GM18511 (cell line): ENCODE results near the gene CBX4.

Experiments used
- ATAC-seq: cut with Tn5 transposase; IDR thresholded peaks from one replicate; pipeline ENCODE4 v1.9.1; 2021; ENCODE audit warnings: mild to moderate bottlenecking, moderate library complexity; ENCODE audit not compliant: unreplicated experiment

Gene CBX4

DNA sequence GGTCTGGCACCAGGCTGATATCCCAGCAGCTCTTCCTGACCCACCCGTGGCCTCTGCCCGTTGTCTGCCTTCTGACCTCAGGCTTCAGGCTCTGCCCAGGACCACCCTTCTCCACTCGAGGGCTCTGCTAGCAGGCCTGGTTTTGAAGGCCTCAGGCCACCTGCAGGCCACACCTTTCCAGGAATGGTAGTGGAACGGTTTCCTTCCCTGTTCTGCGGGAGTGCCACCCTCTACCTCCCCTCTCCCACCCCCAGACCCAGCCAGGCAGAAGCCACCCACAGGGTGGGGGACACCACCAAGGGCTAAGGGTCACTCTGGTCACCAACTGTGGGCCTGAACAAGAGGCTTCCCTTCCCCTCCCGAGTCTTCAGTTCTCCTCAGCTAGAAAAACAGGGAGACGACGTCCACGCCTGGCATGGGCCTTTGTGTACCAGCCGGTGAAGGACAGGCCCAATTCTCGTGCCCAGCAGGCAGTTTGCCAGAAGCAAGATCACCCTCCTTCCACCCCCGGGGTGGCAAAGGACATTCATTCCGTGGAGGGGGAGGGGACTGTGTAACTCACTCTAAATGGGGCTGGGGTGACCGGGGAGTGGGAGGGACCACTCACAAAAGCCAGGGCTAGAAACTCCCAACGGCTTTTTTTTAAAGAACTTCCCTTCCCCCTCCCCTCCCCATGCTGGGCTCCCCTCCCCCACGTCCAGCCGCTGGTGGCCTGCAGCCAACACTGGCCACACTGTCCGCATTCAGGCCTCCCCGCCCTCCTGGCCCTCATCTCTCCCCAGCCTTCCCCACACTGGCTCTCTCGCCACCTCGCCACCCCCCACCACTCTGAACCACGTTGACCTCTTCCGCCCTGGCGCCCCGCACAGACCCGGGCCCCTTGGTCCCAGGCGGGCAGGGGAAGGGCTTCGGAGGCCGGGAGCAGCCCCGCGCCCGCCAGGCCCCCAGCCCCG lies 7.7 kb downstream of the CBX4 start:
- ATAC-seq: no peak

DNA sequence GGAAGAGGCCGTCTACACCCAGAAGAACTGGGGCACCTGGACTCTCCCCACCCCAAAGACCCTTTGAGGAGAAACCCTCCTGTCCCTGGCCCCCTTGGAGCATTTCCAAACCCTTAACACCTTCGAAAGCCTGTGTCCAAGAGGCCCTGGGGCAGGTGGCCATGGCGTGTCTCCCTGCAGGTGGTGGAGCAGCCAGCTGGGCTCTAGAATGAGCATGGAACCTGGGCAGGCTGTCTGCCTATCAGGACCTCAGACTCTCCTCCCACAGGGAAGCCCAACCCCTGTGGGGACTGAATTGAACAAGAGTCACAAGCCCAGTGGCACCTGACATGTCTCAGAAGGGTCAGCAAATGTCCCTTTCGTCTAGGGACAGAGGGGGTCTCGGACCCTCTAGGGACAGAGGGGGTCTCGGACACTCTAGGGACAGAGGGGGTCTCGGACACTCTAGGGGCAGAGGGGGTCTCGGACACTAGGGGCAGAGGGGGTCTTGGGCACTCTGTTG lies 8.4 kb downstream of the CBX4 start:
- no peak for ATAC-seq

DNA sequence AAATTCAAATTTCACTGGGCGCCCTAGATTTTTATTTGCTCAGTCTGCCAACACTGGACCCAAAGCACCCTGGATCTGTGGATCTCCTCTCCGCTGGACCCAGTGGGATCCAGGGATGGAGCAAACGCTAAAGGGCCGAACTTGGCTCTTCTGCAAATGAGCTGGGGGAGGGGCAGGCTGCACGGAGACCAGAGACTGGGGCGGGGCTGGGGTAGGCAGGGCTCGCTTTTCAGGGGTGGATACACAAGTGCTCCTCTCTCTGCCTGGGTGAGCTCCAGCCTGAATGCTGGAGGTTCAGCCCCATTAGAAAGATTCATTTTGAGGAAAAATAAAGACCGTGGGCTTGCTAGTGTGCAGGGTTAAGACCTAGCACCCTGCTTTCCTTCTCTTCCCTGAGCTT lies 8.9 kb downstream of the CBX4 start:
- ATAC-seq: no peak

DNA sequence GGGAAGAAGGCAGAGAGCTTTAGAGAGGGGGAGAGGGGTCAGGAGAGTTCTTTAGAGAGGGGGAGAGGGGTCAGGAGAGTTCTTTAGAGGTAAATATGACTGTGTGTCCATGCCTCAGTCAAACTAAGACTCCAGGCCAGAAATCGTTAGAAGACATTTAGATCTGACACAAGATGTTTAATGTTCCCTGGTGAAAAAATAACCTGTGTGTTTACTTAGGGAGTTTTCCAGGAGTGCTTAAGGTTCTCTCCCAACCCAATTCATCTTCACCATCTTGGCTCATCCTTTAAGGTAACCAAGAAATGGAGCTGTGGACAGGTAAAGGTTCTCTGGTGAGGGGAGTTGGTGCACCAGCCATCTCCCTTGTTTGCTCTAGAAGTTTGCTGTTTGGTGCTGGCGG lies 9.8 kb downstream of the CBX4 start:
- ATAC-seq: no peak

DNA sequence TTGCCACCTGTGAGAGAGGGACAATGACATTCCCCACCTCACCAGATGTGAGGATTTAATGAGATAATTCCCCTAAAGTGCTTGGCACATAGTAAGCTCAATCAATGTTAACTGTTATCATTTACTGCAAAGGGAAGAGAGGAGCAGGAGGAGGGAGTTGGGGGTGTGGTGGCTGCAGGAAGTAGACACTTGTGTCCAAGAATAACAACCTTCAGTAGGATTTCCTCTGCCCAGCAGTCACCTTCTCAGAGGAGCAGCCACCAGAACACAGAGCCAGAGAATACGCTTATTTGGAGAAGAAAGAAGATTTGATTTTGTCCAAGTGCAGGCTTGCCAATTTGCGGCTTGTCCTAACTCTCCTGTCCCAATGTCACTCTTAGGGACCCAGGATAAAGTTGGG lies 10.2 kb downstream of the CBX4 start:
- no peak for ATAC-seq

DNA sequence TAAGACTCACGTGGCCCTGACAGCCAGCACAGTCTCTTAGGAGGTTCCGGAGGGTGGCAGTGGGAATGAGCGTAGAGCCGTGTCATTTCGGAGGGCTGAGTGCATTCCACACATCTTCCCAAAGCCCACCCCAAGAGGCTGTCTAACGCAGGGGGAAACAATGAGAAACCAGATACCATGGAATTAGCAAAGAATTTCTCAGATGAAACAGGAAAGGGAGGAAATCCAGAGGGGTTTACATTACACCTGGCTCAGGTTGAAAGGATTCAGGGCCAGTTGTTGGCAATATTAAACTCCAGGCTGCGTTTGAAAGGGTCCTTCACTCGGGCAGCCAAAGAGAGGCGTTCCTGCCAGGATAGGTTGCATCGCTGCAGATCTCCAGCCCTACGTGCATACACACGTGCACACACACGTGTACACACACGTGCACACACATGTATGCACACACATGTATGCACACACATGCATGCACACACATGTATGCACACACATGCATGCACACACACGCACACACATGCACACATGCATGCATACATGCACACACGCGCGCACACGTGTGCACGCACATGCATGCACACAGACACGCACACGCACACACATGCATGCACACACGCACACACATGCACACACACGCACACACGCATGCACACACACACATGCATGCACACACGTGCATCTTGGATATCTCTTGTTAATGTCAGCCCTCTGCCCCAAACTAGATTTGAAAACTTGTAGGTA lies 12.2 kb downstream of the CBX4 start:
- no peak for ATAC-seq

DNA sequence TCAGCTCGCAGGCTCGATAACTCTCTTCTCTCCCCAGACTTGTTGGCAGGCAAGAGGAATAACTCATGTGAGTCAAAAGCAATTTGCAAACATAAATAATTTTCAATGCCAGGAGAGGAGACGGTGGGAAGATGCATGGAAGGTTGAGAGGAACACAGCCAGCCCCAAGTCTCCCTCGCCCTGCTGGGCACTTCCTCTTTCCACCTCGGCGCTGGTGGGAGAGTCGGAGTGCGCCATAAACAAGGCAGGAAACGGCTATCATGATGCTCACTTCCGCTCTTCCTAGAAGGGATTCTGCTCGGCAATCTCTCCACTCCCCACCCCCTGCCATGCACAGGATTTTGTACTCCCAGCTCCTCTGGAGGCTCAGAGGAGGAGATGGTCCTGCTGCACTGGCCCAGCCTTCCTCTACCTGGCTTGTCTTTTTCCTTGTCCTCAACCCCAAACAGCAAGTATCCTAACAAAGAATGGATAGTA lies 13.0 kb downstream of the CBX4 start:
- ATAC-seq: no peak

DNA sequence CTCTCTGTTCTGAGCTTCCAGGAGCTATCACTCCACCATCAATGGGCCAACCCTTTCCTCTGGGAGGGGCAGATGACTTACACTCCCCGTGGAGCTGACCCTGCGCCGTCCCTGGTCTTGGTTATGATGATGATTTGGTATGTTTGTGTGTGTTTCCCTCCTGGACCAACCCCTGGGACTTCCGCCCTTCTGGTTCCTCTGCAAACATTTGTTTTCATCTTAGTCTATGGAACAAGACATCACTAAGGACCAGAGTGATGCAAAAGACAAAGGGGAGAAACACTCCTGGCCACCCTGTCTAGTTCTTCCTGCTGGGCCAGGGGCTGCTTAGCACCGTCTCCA lies 13.7 kb downstream of the CBX4 start:
- no peak for ATAC-seq

DNA sequence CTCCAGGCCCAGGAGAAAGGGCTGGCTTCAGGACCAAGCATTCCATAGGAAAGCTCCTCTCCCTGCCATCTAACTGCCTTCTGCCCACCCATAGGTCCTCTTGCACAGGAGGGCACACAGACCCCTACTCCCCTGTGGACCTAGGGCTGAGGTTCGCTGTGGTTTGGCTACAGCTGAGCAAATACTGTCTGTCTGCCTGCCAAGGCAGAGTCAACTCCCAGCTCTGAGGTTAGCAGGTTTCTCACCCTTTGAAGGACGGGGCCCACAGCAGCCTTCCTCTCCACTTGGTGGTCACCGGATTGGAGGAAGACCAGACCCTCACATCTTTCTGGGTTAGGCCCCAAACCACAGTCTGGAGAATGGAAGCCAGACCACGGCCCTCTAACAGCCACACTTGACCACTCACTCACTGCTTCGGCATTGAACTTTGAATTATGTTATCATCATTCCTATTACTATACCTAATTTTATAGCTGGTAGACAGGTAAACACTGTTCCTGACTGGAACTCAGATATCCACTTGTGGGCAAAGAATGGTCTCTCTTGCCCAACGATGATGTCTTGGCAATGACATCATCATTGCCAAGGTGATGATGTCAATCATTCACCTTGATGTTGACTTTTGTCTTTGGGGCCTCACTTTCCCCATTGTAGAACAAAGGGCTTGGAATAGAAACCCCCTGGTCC lies 14.2 kb downstream of the CBX4 start:
- ATAC-seq: no peak

DNA sequence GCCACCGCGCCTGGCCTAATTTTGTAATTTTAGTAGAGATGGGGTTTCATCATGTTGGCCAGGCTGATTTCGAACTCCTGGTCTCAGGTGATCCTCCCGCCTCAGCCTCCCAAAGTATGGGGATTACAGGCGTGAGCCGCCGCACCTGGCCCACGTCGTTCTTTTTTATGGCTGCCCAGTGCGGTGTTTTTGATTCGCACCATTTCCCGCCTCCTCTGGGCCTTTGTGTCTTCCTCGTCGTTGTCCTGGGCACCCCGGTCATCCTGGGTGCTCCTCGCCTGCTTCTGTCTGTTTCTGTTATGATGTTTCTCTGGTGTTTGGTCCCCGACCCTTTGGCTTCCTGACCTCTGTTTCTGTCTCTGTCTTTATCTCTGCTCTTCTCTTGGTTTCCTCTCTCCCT lies 15.0 kb downstream of the CBX4 start:
- ATAC-seq: no peak

DNA sequence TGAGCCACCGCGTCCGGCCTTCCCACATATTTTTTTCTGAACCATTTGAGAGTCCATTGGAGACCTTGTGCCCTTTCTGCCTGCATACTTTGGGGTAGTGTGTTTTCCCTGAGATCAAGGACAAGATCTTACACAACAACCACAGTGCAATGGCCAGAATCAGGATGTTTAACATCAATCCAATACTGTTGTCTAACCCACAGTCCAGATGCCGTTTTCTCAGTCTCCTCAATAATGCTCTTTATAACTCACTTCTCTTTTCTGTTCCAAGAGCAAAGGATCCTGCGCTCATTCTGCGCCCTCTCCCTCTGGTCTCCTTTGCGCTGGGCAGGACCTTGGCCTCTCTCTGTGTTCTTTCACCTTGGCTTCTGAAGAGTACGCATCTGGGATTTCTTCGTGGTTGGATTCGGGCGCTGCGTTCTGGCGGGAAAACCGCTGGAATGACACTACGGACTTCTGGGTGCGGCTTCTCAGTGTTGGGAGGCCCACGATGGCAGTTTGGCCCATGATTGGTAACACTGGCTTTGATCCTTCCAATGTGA lies 16.6 kb downstream of the CBX4 start:
- ATAC-seq: no peak

DNA sequence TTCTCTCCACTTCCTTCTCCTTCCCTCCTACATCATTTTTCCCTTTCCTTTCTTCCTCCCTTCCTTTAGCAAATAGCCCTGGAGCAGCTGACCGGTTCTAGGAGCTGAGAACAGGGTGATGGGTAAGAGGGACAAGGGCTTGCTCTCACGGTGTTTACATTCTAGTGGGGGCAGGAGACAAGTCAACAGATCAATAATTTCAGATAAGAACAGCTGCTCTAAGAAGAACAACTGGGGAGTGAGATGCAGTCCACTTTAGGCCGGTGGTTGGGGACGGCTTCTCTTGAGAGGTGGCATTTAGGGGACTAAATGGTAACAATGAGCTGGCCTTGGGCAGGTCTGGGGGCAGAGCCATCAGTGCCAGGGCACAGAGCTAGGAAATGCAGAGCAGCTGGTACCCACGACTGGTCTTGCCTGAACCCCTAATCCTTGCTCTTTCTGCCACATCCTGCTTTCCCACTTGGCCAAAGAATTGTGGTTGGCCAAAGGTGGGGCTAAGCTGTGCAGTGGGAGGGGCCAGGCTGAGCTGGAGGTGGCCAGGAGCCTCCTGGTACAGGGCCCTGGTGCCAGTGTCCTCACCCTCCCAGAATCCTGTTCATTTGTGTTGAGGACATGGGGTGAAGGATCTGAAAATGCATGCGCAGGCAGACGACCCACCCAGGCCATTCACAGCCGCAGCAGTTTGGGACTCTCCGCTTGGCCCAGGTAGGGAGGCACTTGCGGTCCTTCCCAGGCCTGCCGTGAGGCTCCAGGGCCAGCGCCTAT lies 17.7 kb downstream of the CBX4 start:
- ATAC-seq: no peak

DNA sequence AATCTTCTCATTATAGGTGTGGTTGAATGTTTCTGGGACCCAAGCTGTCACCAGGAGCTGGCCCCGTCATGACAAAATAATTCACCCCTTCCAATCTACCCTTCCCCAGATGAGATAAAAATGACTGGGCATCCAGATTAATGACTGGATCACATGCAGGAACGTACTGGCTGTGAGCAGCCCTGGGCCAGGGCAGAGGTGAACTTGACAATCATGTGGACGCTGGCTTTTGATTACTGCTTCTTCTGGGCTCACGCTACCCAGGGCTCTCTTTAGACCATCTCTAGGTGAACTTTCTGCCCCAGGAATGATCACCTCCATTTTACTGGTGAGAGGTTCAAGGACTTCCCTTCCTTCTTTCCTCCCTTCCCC lies 18.3 kb downstream of the CBX4 start:
- no peak for ATAC-seq

DNA sequence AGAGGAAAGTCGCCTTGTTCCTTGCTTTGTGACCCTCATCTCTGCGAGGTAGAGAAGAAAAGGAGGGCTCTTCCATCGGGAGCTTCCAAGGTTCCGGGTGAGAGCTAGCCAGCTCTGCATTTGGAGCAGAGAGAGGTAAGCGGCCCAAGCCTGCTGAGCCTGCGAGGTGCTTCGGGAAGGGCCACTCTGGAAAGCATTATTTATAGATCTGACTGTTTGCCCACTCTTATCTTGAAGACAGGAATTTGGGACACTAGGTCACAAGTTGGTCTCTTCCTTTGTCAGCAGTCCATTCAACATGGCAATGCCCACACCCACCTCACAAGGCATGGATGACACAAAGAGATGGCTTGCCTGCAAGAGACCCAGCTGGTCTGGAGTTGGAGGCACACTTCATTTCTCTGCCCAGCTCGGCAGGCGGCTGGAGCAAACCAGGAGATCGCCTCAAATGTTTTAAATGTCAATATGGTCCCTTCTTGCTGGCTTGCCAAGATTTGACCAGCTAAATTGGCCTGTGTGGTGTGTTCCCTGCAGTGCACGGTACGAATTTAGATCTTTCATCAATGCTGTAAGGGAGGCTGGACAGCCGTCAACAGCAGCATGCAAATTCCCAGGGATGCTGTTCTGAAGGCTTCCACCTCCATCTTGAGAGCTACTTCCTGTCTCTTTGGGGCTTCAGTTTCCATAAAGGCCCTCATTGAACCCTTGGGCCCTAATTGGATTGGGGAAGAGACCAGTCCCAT lies 19.5 kb downstream of the CBX4 start:
- no peak for ATAC-seq

DNA sequence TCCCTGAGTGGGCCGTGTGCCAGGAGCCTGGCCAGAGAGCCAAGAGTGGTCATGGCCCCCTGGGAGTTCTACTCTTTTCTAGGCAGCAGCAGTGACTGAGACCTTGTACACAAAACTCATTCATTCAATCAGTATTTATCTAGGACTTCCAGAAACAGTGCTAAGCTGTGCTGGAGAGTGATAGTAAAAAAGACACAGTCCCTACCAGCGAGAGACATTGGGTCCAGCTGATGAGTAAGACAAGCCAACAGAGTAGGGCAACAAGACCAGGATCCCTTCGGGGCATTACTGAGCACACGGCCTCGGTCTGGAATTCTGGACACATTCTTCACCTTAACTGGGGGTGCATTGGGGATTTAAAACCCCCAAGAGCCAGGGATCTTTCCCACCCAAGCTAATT lies 20.2 kb downstream of the CBX4 start:
- ATAC-seq: no peak

DNA sequence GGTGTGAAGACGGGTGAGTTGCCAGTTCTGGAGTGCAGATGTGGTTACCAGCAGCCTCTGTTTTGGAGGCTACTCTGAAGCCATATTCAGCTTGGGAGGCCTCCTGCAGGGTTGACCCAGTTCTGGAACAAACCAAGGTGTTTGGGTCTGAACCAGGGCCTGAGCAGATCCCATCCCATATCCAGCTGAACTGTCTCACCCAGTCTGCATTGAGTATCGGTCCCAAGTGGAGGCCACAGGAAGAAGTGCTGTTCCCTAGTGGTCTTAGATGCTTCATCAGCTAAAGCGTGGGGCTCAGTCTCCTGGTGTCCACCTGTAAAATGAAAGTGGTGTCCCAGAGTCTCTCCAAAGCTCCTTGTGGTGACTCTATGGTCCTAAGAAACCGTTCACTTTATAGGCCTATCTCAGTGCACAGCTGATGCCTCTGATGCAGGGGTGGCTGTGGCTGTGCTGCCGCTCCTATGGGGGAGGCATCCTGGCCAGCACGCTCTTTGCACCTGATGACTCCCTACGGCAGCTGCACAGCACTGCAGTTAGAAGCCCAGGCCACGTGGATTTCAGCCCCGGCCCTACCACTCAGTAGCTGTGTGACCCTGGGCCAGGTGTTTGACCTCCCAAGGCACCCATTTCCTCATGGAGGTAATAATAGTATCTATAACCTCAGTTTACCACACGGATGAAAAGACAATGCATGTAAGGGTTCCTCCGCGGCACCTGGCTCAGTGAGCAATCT lies 21.0 kb downstream of the CBX4 start:
- no peak for ATAC-seq

DNA sequence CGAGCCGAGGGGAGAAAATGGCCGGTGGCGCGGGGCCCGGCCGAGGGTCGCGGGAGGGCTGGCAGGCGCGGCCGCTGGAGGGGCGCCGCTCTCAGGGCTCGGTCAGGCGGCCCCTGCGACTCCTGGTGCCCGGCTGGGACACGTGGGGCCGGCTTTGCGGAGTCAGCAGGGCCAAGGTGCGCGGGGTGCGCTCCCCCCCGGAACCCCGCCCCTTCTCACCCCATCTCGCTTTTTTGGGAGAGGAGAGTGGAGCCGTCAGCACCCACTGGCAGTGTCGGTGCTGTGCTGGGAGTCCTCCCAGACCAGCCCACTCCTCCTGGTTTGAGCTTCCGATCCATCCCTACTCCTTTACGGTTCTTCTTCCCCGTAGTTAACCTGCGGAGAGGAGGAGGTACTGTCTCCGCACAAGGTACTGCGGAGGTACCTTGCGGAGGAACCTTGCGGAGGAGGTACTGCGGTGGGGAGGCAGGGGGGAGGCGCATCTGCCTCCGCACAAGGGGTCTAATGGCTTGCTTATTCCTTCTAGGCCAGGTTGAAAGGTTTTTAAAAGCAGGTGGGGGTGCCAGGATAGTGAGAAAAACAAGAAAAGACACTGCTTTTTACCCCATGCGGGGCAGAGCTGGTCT lies 23.3 kb downstream of the CBX4 start:
- no peak for ATAC-seq

DNA sequence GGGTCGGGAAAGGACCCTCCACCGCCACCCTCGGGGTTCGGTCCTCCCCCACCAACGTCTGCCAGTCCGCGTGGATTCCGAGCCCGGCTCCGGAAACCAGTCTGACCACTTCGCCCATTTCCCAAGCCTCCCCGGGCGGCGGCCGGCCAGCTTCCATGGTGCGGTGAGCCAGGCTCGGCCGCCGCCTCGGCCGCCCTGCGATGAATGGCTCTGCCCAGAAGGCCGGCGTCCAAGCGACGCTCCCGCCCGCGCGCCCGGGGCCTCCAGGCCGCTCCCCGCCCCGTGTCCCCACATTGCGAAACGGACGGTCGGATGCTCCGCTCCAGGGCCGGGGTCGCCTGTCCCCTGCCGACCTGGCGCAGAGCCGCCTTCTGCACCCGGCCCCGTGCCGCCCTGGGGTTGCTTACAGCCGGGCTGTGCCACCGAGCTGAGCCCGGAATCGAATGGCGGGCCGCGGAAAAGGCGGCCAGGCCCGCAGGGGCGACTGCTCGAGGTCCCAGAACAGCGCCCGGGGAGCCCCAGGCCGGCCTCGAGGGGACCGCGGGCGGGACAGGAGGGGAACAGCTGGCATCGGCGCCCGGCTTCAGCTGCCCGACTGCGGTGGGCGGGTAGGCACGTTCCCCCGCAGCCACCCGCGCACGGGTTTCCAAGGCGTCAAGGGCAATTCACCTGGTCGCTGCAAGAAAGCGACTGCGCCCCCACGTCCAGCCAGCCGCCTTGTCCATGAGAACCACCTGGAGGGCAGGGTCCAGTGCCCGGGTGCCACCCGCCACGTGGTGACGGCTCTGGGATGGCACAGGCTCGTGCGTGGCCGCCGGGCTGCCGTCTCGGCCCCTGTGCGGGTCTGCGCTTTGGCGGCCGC lies 24.0 kb downstream of the CBX4 start:
- no peak for ATAC-seq
